Activated naive CD4-positive, alpha-beta T cell treated with anti-CD3 and anti-CD28 coated beads for 36 hours (primary cell): ENCODE results near the gene CD34. TPM values are rescaled to one million over a fixed set of nuclear protein-coding genes. Genes with fewer than 3 reads are reported as not detected.

Source experiments
- CTCF ChIA-PET: fragments of 350-600 bp; sonication (Branson Sonifier 250); formaldehyde crosslinking; loops from one replicate; lab custom pipeline; 2021; ENCODE audit warnings: antibody characterized with exemption; lab: Charles Lee
- DNase-seq: peaks from one replicate; pipeline ENCODE4 v3.0.0-alpha.2; 2020
- H3K27ac Mint-ChIP-seq: one replicate; pipeline ENCODE4 v1.8.0; 2021; ENCODE audit warnings: mild to moderate bottlenecking, mixed read lengths
- H3K27me3 Mint-ChIP-seq: one replicate; pipeline ENCODE4 v1.8.0; 2021; ENCODE audit warnings: low read depth, mixed read lengths
- H3K36me3 Mint-ChIP-seq: one replicate; pipeline ENCODE4 v1.8.0; 2021; ENCODE audit warnings: low read depth, mixed read lengths
- H3K4me1 Mint-ChIP-seq: one replicate; pipeline ENCODE4 v1.8.0; 2021; ENCODE audit warnings: low read depth, mixed read lengths
- H3K4me3 Mint-ChIP-seq: one replicate; pipeline ENCODE4 v1.8.0; 2021; ENCODE audit warnings: mild to moderate bottlenecking, moderate library complexity, mixed read lengths
- H3K9me3 Mint-ChIP-seq: one replicate; pipeline ENCODE4 v1.8.0; 2021; ENCODE audit warnings: mixed read lengths
- intact Hi-C: fragments of 100-400 bp; cut with micrococcal nuclease; formaldehyde crosslinking; loops from one replicate; pipeline ENCODE4 v1.15.1; 2023
- total RNA-seq, 2 experiments: library from RNA; stranded (reverse); gene quantifications; one replicate each; pipeline ENCODE4 v1.2.3, GENCODE V29; 2021

Gene CD34
- total RNA-seq, 2 experiments from 2014 or later = 0.02 TPM

- Mint-ChIP-seq H3K27me3 (no peaks in the 10 kb centered on the region), H3K27ac (no peak overlapping the region), H3K9me3 (no peaks in the 10 kb centered on the region), H3K4me3 (no peak overlapping the region), H3K36me3 (peaks cover 11% of the 10 kb centered on the region), H3K4me1 (peaks cover 71% of the 10 kb centered on the region)
- DNase-seq = no peak
- intact Hi-C loops = no loop called here
- CTCF ChIA-PET = interaction anchor here (1.1 to 1.3 kb wide), 2 partner anchors 17 to 21 kb away, joined by 3 to 7 read pairs; no protein-coding TSS in a partner anchor
Measured at GRCh38 chr1:207847116-207847515, 63.8 kb downstream of the CD34 start.

GRCh38 chr1:207845109-207845508, 65.8 kb downstream of the CD34 start:
- Mint-ChIP-seq H3K27me3 (no peaks in the 10 kb centered on the region), H3K4me1 (peaks cover 58% of the 10 kb centered on the region), H3K4me3 (no peak overlapping the region), H3K9me3 (no peaks in the 10 kb centered on the region), H3K36me3 (peaks cover 8% of the 10 kb centered on the region), H3K27ac (no peak overlapping the region)
- intact Hi-C loops = no loop called here
- no peak for DNase-seq
- CTCF ChIA-PET = interaction anchor here (1.0 kb wide), 1 partner anchor 16 kb away, joined by 4 read pairs; no protein-coding TSS in a partner anchor

GRCh38 chr1:207844371-207844770, 66.6 kb downstream of the CD34 start:
- Mint-ChIP-seq H3K36me3 (peaks cover 8% of the 10 kb centered on the region), H3K27me3 (no peaks in the 10 kb centered on the region), H3K9me3 (no peaks in the 10 kb centered on the region), H3K4me1 (peaks cover 55% of the 10 kb centered on the region), H3K4me3 (no peak overlapping the region), H3K27ac (no peak overlapping the region)
- intact Hi-C loops = no loop called here
- no peak for DNase-seq
- CTCF ChIA-PET = no interaction called here

- no peak overlapping the region for H3K4me3 Mint-ChIP-seq
- no peak for DNase-seq
- H3K36me3 Mint-ChIP-seq = peaks cover 8% of the 10 kb centered on the region
- H3K27me3 Mint-ChIP-seq = no peaks in the 10 kb centered on the region
- no peaks in the 10 kb centered on the region for H3K9me3 Mint-ChIP-seq
- H3K27ac Mint-ChIP-seq = no peak overlapping the region
- peaks cover 56% of the 10 kb centered on the region for H3K4me1 Mint-ChIP-seq
- CTCF ChIA-PET = interaction anchor here (0.7 to 1.9 kb wide), 8 partner anchors 13 to 405 kb away, joined by 3 to 6 read pairs (median 4); no protein-coding TSS in a partner anchor
- intact Hi-C loops = no loop called here
Measured at GRCh38 chr1:207842506-207842905, 68.4 kb downstream of the CD34 start.

GRCh38 chr1:207841901-207842300, 69.0 kb downstream of the CD34 start:
- H3K4me3 Mint-ChIP-seq = no peak overlapping the region

GRCh38 chr1:207841293-207841692, 69.6 kb downstream of the CD34 start:
- Mint-ChIP-seq H3K4me3 (no peak overlapping the region), H3K27me3 (no peaks in the 10 kb centered on the region), H3K36me3 (peaks cover 11% of the 10 kb centered on the region), H3K27ac (no peak overlapping the region), H3K9me3 (no peaks in the 10 kb centered on the region), H3K4me1 (peaks cover 64% of the 10 kb centered on the region)
- CTCF ChIA-PET = interaction anchor here (0.6 to 1.4 kb wide), 3 partner anchors 12 to 26 kb away, joined by 4 read pairs; no protein-coding TSS in a partner anchor
- intact Hi-C loops = no loop called here
- no peak for DNase-seq

More at GRCh38 chr1:207841901-207842300, 69.0 kb downstream of the CD34 start:
- intact Hi-C loops = no loop called here
- no peak overlapping the region for H3K27ac Mint-ChIP-seq
- peaks cover 60% of the 10 kb centered on the region for H3K4me1 Mint-ChIP-seq
- CTCF ChIA-PET = interaction anchor here (1.2 to 1.9 kb wide), 6 partner anchors 13 to 406 kb away, joined by 3 to 6 read pairs (median 4); no protein-coding TSS in a partner anchor
- H3K36me3 Mint-ChIP-seq = peaks cover 8% of the 10 kb centered on the region
- DNase-seq = no peak
- no peaks in the 10 kb centered on the region for H3K27me3 Mint-ChIP-seq
- no peaks in the 10 kb centered on the region for H3K9me3 Mint-ChIP-seq

- Mint-ChIP-seq H3K4me1 (peaks cover 70% of the 10 kb centered on the region), H3K4me3 (no peak overlapping the region), H3K9me3 (no peaks in the 10 kb centered on the region), H3K36me3 (peaks cover 11% of the 10 kb centered on the region), H3K27me3 (no peaks in the 10 kb centered on the region), H3K27ac (no peak overlapping the region)
- no peak for DNase-seq
- CTCF ChIA-PET = interaction anchor here (1.2 to 1.4 kb wide), 2 partner anchors 11 to 27 kb away, joined by 4 read pairs; no protein-coding TSS in a partner anchor
- intact Hi-C loops = no loop called here
Measured at GRCh38 chr1:207840380-207840779, 70.5 kb downstream of the CD34 start.

- H3K27ac Mint-ChIP-seq = peak overlapping the region; percentile 72
- H3K9me3 Mint-ChIP-seq = no peaks in the 10 kb centered on the region
- H3K4me1 Mint-ChIP-seq = peaks cover 70% of the 10 kb centered on the region
- CTCF ChIA-PET = interaction anchor here (0.9 to 1.7 kb wide), 4 partner anchors 34 to 125 kb away, joined by 4 to 6 read pairs (median 4); no protein-coding TSS in a partner anchor
- H3K36me3 Mint-ChIP-seq = peaks cover 13% of the 10 kb centered on the region
- DNase-seq = no peak
- no peaks in the 10 kb centered on the region for H3K27me3 Mint-ChIP-seq
- H3K4me3 Mint-ChIP-seq = no peak overlapping the region
- intact Hi-C loops = no loop called here
Measured at GRCh38 chr1:207839083-207839413, 71.9 kb downstream of the CD34 start.

GRCh38 chr1:207838156-207839082, 72.5 kb downstream of the CD34 start:
- intact Hi-C loops = no loop called here
- Mint-ChIP-seq H3K4me1 (peaks cover 70% of the 10 kb centered on the region), H3K4me3 (no peak overlapping the region), H3K27me3 (no peaks in the 10 kb centered on the region), H3K9me3 (no peaks in the 10 kb centered on the region), H3K36me3 (peaks cover 13% of the 10 kb centered on the region), H3K27ac (peak overlapping the region; percentile 72)
- CTCF ChIA-PET = interaction anchor here (0.9 to 1.7 kb wide), 4 partner anchors 35 to 125 kb away, joined by 4 to 6 read pairs (median 4); no protein-coding TSS in a partner anchor
- DNase-seq = no peak

- peak overlapping the region; percentile 4 for H3K27ac Mint-ChIP-seq
- DNase-seq = no peak
- H3K9me3 Mint-ChIP-seq = no peaks in the 10 kb centered on the region
- intact Hi-C loops = no loop called here
- H3K4me1 Mint-ChIP-seq = peaks cover 75% of the 10 kb centered on the region
- CTCF ChIA-PET = interaction anchor here (1.7 kb wide), 1 partner anchor 35 kb away, joined by 6 read pairs; no protein-coding TSS in a partner anchor
- peaks cover 13% of the 10 kb centered on the region for H3K36me3 Mint-ChIP-seq
- no peaks in the 10 kb centered on the region for H3K27me3 Mint-ChIP-seq
- no peak overlapping the region for H3K4me3 Mint-ChIP-seq
Measured at GRCh38 chr1:207837673-207838072, 73.3 kb downstream of the CD34 start.

- Mint-ChIP-seq H3K4me1 (peaks cover 79% of the 10 kb centered on the region), H3K4me3 (no peak overlapping the region), H3K27me3 (no peaks in the 10 kb centered on the region), H3K27ac (no peak overlapping the region), H3K36me3 (peaks cover 13% of the 10 kb centered on the region), H3K9me3 (no peaks in the 10 kb centered on the region)
- intact Hi-C loops = no loop called here
- CTCF ChIA-PET = interaction anchor here (1.9 to 15.6 kb wide), 2 partner anchors 30 to 48 kb away, joined by 7 to 342 read pairs; no protein-coding TSS in a partner anchor
- no peak for DNase-seq
Measured at GRCh38 chr1:207836591-207837347, 74.2 kb downstream of the CD34 start.

GRCh38 chr1:207835958-207836357, 75.0 kb downstream of the CD34 start:
- peaks cover 86% of the 10 kb centered on the region for H3K4me1 Mint-ChIP-seq
- H3K9me3 Mint-ChIP-seq = no peaks in the 10 kb centered on the region
- no peaks in the 10 kb centered on the region for H3K27me3 Mint-ChIP-seq
- peaks cover 13% of the 10 kb centered on the region for H3K36me3 Mint-ChIP-seq
- H3K4me3 Mint-ChIP-seq = no peak overlapping the region
- DNase-seq = no peak
- intact Hi-C loops = no loop called here
- no peak overlapping the region for H3K27ac Mint-ChIP-seq
- CTCF ChIA-PET = interaction anchor here (1.9 to 15.6 kb wide), 2 partner anchors 31 to 49 kb away, joined by 7 to 342 read pairs; no protein-coding TSS in a partner anchor
